ENCODE data around the gene TLDC2. TPM values are rescaled to one million over a fixed set of nuclear protein-coding genes. Genes with fewer than 3 reads are reported as not detected.
A peak's percentile ranks its signal among the peaks of the same experiment; 100 is the strongest.

The TLDC2 gene
- total RNA-seq, 1 experiment from 2014 or later = 0.32 TPM

DNA sequence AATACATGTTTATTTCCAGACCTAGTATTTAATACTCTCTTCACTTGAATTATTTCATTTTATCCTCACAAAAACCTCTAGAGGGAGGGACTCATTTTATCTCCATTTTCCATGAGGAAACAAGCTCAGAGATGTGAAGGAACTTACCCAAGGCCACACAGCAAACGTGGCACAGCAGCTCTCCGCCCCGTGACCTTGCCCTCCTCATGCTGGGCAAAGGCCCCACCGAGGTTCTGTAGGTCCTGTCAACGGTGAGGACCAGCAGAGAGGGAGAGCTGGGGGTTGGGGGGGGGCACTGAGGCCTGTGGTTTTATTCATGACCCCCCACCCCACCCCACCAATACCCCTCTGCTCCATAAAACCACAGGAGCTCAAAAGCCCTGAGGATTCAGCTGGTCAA lies 40.9 kb upstream of the TLDC2 start:
- H3K9me2 ChIP-seq (ENCODE audit: insufficient read depth) = no peaks in the 10 kb centered on the region

More for the DNA sequence above, 40.9 kb upstream of the TLDC2 start:
- ChIA-PET CTCF (interaction anchor here (1.0 to 3.1 kb wide), 9 partner anchors 11 to 229 kb away, joined by 3 to 14 read pairs (median 5); partner anchors contain the start of gene RAB5IF), RAD21 (ENCODE audit: low non-redundant PET in 1 of 2, low total read pairs in 2 of 2, uncharacterized antibody in 2 of 2, unreplicated experiment in 2 of 2) (interaction anchor here in 1 of 2 experiments (1.1 kb wide), 1 partner anchor 29 kb away, joined by 7 read pairs; a partner anchor contains a TSS), POLR2A (interaction anchor here (0.7 to 1.9 kb wide), 3 partner anchors 12 to 1687 kb away, joined by 3 to 7 read pairs (median 5); no protein-coding TSS in a partner anchor)
- no peak for ATAC-seq
- Histone ChIP-seq H3K27me3 (ENCODE audit: insufficient read depth, low read length) (no peaks in the 10 kb centered on the region), H3K4me1 (ENCODE audit: control insufficient read depth in 1 of 2, insufficient read depth in 2 of 2, low read length in 2 of 2) (peaks cover 39 to 59% of the 10 kb centered on the region in 2 experiments), H3K9ac (ENCODE audit: low read length) (peak overlapping the region; percentile 74), H2AFZ (ENCODE audit: low read depth, low read length, poor library complexity, severe bottlenecking) (no peak overlapping the region), H3K4me2 (ENCODE audit: low read length) (peak overlapping the region; percentile 86), H3K9me3 (ENCODE audit: control insufficient read depth in 1 of 2, insufficient read depth in 1 of 2, low read depth in 1 of 2, low read length in 2 of 2) (no peaks in the 10 kb centered on the region), H3K36me3 (ENCODE audit: control insufficient read depth in 1 of 2, insufficient read depth in 2 of 2, low read length in 2 of 2) (no peaks in the 10 kb centered on the region), H3K4me3 (replicated peaks in 1 of 2; ENCODE audit: low read depth in 1 of 2, low read length in 2 of 2) (peak overlapping the region; percentile 44 to 53), H3K79me2 (ENCODE audit: insufficient read depth, low read length) (0 out of 2 replicates have a peak, but pooled peaks cover 3% of the 10 kb centered on the region), H4K20me1 (ENCODE audit: insufficient read depth) (no peaks in the 10 kb centered on the region), H3K27ac (ENCODE audit: low read depth, low read length) (peak overlapping the region; percentile 85)
- BruUV-seq (replicated peaks) = TSS peak; percentile 86
- DNase-seq (ENCODE audit: low read depth, low spot score) = no peak
- TF ChIP-seq ZFX (IDR thresholded peaks at IDR 0.05) = no peak
- TF ChIP-seq CEBPB (IDR thresholded peaks at IDR 0.05; ENCODE audit: low read depth) = no peak
- no peak for TF ChIP-seq ELF1 (IDR thresholded peaks at IDR 0.05; ENCODE audit: borderline replicate concordance, low read depth)
- no peak for TF ChIP-seq FOSL1 (IDR thresholded peaks at IDR 0.05; ENCODE audit: low read depth)
- TF ChIP-seq, protein P1, sequence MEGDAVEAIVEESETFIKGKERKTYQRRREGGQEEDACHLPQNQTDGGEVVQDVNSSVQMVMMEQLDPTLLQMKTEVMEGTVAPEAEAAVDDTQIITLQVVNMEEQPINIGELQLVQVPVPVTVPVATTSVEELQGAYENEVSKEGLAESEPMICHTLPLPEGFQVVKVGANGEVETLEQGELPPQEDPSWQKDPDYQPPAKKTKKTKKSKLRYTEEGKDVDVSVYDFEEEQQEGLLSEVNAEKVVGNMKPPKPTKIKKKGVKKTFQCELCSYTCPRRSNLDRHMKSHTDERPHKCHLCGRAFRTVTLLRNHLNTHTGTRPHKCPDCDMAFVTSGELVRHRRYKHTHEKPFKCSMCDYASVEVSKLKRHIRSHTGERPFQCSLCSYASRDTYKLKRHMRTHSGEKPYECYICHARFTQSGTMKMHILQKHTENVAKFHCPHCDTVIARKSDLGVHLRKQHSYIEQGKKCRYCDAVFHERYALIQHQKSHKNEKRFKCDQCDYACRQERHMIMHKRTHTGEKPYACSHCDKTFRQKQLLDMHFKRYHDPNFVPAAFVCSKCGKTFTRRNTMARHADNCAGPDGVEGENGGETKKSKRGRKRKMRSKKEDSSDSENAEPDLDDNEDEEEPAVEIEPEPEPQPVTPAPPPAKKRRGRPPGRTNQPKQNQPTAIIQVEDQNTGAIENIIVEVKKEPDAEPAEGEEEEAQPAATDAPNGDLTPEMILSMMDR (IDR thresholded peaks at IDR 0.05 in 2 of 3, conservative IDR thresholded peaks at IDR 0.05 in 1 of 3; ENCODE audit: borderline replicate concordance in 1 of 3, insufficient read depth in 1 of 3, low read depth in 2 of 3, low read length in 2 of 3) = no peak
- intact Hi-C loops (cut with micrococcal nuclease) = no loop called here
